ENCODE measurements around the gene ASCC1.
"Not testable (repeated sequence)": the region's sequence is repeated elsewhere in the genome, so short reads cannot be mapped to it uniquely, and the experiment has no call there.

The ASCC1 gene

DNA sequence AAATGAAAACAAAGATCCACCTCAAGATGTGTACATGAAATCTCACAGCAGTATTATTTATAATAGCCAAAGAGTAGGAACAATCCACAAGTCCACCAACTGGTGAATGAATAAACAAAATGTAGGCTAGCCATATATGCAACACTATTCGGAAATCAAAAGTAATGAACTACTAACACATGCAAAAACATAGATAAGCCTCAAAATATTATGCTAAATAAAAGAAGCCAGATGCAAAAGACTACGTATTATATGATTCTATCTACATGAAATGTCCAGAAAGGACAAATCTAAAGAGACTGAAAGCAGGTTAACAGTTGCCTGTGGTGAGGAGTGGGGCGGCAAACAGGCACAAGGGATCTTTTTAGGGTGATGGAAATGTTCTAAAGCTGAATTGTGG lies 49.0 kb downstream of the ASCC1 start:
- no peak for DNase-seq

GRCh38 chr10:72164617-72165016 lies 51.5 kb downstream of the ASCC1 start:
- no peak for DNase-seq

DNA sequence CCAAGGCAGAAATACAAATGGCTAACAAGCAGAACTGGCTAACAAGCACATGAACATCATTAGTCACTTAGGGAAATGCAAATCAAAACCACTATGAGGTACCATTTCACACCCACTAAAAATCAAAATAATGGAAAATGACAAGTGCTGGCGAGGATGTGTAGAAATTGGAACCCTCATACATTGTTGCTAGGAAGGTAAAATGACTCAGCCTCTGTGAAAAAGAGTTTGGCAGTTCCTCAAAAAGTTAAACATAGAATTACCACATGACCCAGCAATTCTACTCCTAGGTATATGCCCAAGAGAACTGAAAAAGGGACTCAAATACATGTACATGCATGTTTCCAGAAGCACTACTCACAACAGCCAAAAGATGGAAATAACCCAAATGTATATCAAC lies 53.1 kb downstream of the ASCC1 start:
- DNase-seq = no peak

GRCh38 chr10:72158176-72158575 lies 57.9 kb downstream of the ASCC1 start:
- DNase-seq = no peak

DNA sequence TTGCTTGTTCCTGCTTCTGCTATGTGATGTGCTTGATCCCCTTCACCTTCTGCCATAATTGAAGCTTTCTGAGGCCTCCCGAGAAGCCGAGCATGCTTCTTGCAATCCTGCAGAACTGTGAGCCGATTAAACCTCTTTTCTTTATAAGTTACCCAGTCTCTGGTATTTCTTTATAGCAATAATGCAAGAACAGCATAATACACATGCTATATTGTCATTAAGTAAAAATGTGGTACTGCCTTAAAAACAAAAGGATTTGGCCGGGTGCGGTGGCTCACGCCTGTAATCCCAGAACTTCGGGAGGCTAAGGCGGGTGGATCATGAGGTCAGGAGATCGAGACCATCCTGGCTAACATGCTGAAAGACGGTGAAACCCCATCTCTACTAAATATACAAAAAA lies 59.9 kb downstream of the ASCC1 start:
- DNase-seq = no peak

GRCh38 chr10:72152286-72152685 lies 63.8 kb downstream of the ASCC1 start:
- no peak for DNase-seq

GRCh38 chr10:72150746-72151478 lies 65.2 kb downstream of the ASCC1 start:
- not testable (repeated sequence) for DNase-seq

GRCh38 chr10:72147324-72147584 lies 68.8 kb downstream of the ASCC1 start:
- DNase-seq = not testable (repeated sequence)

DNA sequence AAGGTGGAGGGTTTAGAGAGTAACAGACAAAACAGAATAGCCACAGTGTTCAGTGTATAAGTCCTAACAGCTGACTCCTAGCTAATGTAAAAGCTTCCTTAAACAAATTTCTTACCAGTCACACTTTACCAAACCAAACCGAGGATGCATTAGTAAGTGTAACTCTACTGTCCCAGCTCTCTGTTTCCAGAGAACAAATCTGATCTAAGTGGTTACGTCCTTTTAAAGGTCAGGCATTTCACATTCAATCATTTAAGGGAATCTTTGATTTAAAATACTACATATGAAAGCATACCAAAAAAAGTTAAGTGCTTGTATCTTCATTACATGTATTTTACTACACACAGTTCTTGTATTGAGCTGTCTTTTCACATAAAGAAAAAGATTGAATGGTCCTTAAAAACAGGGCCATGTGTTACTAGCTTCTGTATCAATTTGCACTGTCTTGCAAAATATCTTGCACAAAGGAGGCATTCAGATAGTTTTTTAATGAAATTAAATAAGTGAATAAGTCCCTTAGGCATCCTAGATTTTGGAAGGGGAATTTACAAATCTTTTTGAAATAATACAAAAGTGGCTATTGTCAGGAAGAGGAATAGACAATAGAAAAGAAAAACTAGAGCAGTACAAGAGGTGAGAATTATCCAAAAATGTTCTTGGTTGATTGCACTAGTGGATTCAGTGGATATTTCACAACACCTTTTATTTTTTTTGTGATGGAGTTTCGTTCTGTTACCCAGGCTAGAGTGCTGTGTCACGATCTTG lies 69.3 kb downstream of the ASCC1 start:
- DNase-seq = no peak

DNA sequence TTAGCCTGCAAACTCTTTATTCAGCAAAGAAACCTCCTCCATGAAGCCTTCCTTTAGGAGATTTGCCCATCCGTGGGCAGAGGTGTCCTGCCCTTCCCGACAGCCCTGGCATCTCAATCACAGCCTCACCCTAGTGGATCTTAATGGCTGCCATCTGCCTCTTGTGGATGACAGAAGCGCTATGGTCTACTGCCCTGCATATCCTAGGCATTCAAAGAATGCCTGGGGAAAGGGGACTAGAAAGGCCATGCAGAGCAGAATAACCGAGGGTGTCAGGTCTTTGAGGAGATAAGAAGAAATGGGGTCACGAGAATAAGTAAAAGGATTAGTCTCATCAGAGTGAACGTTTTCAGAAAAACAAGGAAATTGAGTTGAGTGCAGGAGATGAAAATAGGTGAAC lies 70.0 kb downstream of the ASCC1 start:
- DNase-seq = no peak

DNA sequence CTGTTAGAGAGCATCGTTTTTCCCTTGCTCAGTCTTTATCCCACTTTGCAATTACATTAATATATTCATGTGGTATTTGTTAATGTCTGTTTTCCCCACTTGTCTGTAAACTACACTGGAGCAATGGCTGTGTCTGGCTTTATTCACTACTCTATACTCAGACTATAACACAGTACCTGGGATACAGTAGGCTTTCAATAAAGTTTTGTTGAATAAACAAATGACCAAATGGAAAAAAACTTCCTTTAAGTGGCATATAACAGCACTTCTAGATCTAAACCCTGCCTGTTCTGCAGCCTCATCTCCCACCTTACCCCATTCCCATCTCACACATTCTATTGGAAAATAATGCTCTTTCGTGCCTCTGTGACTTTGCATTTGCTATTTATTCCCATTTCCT lies 70.4 kb downstream of the ASCC1 start:
- DNase-seq = no peak

GRCh38 chr10:72140850-72141249 lies 75.2 kb downstream of the ASCC1 start:
- DNase-seq = no peak

- no peak for DNase-seq
Measured at GRCh38 chr10:72140174-72140573, 75.9 kb downstream of the ASCC1 start.

GRCh38 chr10:72137583-72137982 lies 78.5 kb downstream of the ASCC1 start:
- no peak for DNase-seq

DNA sequence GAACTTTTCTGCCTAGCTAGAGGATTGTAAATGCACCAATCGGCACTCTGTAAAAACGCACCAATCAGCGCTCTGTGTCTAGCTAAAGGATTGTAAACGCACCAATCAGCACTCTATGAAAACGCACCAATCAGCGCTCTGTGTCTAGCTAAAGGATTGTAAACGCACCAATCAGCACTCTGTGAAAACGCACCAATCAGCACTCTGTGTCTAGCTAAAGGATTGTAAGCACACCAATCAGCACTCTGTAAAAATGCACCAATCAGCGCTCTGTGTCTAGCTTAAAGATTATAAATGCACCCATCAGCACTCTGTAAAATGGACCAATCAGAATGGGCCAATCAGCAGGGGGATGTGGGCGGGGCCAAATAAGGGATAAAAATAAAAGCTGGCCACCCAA lies 79.9 kb downstream of the ASCC1 start:
- not testable (repeated sequence) for DNase-seq

- DNase-seq = no peak
Measured at GRCh38 chr10:72134785-72135767, 81.0 kb downstream of the ASCC1 start.

- DNase-seq = no peak
Measured at GRCh38 chr10:72133517-72133916, 82.6 kb downstream of the ASCC1 start.

DNA sequence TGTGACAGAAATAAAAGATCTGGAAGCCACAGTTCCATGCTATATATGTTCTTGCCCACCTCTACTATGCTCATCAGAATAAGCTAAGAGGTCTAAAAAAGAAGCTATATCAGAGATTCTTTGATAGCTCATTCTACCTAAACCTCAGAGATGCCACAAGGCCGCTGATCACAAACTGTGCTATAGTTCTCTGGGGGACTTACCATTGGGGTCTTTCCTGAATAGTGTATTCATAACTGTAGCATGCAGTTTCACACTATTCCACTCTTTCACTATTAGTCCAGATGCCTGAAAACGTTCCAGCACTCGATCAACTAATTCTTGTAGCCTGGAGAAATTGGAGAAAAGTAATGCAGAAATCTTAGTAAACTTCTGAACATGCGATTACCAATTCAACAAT lies 83.2 kb downstream of the ASCC1 start:
- no peak for DNase-seq

- no peak for DNase-seq
Measured at GRCh38 chr10:72127571-72127970, 88.5 kb downstream of the ASCC1 start.

GRCh38 chr10:72126872-72127232 lies 89.2 kb downstream of the ASCC1 start:
- no peak for DNase-seq

DNA sequence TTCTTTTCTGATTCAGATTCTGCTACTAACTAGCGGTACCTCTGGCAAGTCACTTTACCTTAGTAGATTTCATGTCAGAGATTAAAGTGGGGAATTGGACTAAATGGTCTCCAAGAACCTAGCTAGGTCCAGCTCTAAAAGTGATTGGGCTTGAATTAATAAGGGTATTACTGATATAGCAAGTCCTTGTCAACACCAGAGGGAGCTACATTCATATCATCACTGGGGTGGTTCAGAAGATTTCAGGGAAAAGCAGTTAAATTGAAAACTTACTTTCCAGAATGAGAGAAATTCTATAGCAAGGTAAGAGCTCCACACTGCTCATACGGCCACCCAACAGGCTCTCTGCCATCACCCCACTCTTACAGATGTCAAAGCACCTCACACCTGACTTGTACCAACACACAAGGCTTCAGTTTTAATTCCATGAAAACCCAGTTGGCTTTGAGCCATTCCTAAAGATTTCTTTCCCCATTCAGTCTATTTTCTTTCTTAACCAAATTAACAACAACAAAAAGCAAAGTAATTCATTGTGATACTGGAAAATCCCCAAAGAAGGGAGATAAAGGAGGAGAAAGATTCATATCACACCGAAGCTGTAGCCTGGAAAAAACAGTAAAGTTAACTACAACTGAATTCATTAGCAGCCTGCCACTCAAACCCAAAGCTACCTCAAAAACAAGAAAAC lies 89.7 kb downstream of the ASCC1 start:
- DNase-seq = no peak

DNA sequence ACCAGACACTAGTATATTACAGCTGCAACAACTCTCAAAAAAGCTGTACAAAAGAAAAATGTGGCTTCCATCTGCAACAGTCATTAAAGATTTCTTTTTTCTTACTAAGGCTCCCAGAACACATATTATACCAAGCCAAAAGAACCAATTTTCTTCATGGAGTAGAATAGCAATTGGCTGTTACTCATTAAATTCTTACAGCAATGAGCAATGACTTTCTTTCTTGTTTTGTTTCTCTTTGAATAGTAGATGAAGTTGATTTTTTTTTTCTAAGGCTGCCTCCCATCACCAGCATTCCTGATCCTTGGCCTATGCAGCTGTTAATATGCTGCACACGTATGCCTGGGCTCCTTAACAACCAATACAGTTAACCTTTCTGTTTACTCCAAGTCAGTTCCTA lies 91.1 kb downstream of the ASCC1 start:
- no peak for DNase-seq

DNA sequence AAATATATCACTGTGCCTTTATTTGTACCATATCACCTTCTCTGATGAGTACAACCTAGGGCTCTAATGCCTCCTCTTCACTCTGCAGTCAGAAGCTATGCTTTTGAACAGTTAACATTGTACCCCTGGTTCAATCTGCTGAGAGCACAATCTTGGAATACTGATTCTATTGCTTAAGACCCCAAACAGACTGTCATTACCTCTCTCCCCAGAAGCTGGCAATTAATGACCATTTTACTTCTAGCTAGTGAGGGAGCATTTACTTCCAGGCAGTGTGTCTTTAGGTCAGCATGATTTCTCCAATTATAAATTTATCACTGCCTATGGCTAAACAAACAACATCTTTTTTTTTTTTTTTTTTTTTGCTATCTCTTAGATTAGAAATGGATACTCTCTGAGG lies 91.7 kb downstream of the ASCC1 start:
- DNase-seq = no peak
